HCT116 (cell line): ENCODE data around the gene ARHGEF17. TPM values are rescaled to one million over a fixed set of nuclear protein-coding genes. Genes with fewer than 3 reads are reported as not detected.

Source experiments
- ATAC-seq: fragments of 200-7000 bp; cut with Tn5 transposase; 2 replicates; pipeline ENCODE4 v1.9.1; 2020; ENCODE audit warnings: mild to moderate bottlenecking, moderate library complexity
- BruUV-seq: library from RNA; stranded (reverse); fragments of 400-500 nt; replicated peaks from 2 replicates; lab custom pipeline; 2021; lab: Mats Ljungman, UMichigan
- CTCF ChIA-PET: fragments of 300-600 bp; sonication (Branson Sonifier 250); formaldehyde crosslinking; loops from one replicate; lab custom pipeline; 2021; ENCODE audit warnings: antibody characterized with exemption; lab: Charles Lee
- POLR2A ChIA-PET: fragments of 300-600, 350-600 bp; sonication (Branson Sonifier 250); formaldehyde crosslinking; loops from one replicate; lab custom pipeline; 2021; ENCODE audit warnings: antibody characterized with exemption; lab: Charles Lee
- RAD21 ChIA-PET, 2 experiments: fragments of 300-600 bp; sonication (Branson Sonifier 250); formaldehyde crosslinking; loops; one replicate each; lab custom pipeline; 2023; ENCODE audit warnings: low total read pairs in 2 of 2; ENCODE audit not compliant: uncharacterized antibody in 2 of 2, unreplicated experiment in 2 of 2, low non-redundant PET in 1 of 2; lab: Charles Lee
- DNase-seq: peaks from one replicate; pipeline ENCODE4 v3.0.0-alpha.2; 2010; ENCODE audit warnings: low read depth, low spot score
- H2AFZ ChIP-seq: fragments of 200-600 bp; shearing (Covaris generic), sonication (generic); 2 replicates; pipeline ENCODE4 v1.6.1; 2017; ENCODE audit warnings: low read depth, mixed run types, mixed read lengths, antibody characterized with exemption, low read length; ENCODE audit not compliant: poor library complexity, severe bottlenecking
- H3K27ac ChIP-seq: 2 replicates; pipeline ENCODE4 v1.5.1; 2012; ENCODE audit warnings: low read depth, low read length
- H3K27me3 ChIP-seq: fragments of 200-600 bp; sonication (generic); 2 replicates; pipeline ENCODE4 v1.6.1; 2016; ENCODE audit warnings: mixed run types, low read length, mixed read lengths; ENCODE audit not compliant: insufficient read depth
- H3K36me3 ChIP-seq, 2 experiments: fragments of 200-500 bp in 1 of 2; fragments of 200-600 bp in 1 of 2; sonication (Bioruptor generic) in 1 of 2; sonication (generic) in 1 of 2; 2 replicates each; pipeline versions ENCODE4 v1.5.1 to v1.6.1; 2014 to 2016; ENCODE audit warnings: low read length in 2 of 2, inconsistent platforms in 1 of 2, mixed read lengths in 1 of 2, mixed run types in 1 of 2; ENCODE audit not compliant: insufficient read depth in 2 of 2, control insufficient read depth in 1 of 2
- H3K4me1 ChIP-seq, 2 experiments: fragments of 200-600 bp in 1 of 2; sonication (generic) in 1 of 2; 2 replicates each; pipeline versions ENCODE4 v1.5.1 to v1.6.1; 2012 to 2017; ENCODE audit warnings: low read length in 2 of 2, inconsistent platforms in 1 of 2, mild to moderate bottlenecking in 1 of 2, mixed read lengths in 1 of 2, mixed run types in 1 of 2, moderate library complexity in 1 of 2; ENCODE audit not compliant: insufficient read depth in 2 of 2, control insufficient read depth in 1 of 2
- H3K4me2 ChIP-seq: fragments of 200-600 bp; sonication (generic); 2 replicates; pipeline ENCODE4 v1.6.1; 2017; ENCODE audit warnings: mixed run types, low read length, mixed read lengths
- H3K4me3 ChIP-seq, 2 experiments: fragments of 200-600 bp in 1 of 2; sonication (generic) in 1 of 2; replicated peaks in 1 of 2; 2 replicates each; pipeline ENCODE4 v1.5.1; 2011 to 2016; ENCODE audit warnings: low read length in 2 of 2, control low read depth in 1 of 2, low read depth in 1 of 2, mild to moderate bottlenecking in 1 of 2, mixed read lengths in 1 of 2, mixed run types in 1 of 2
- H3K79me2 ChIP-seq: fragments of 200-600 bp; sonication (generic); 2 replicates; pipeline ENCODE4 v1.6.1; 2017; ENCODE audit warnings: mild to moderate bottlenecking, mixed run types, low read length, moderate library complexity, mixed read lengths; ENCODE audit not compliant: insufficient read depth
- H3K9ac ChIP-seq: fragments of 200-600 bp; sonication (generic); 2 replicates; pipeline ENCODE4 v1.6.1; 2016; ENCODE audit warnings: low read length, mixed read lengths
- H3K9me2 ChIP-seq: fragments of 200-600 bp; sonication (generic), shearing (Covaris generic); 2 replicates; pipeline ENCODE4 v1.6.1; 2017; ENCODE audit warnings: mixed run types, mild to moderate bottlenecking, moderate library complexity; ENCODE audit not compliant: insufficient read depth
- H3K9me3 ChIP-seq, 2 experiments: fragments of 200-500 bp in 1 of 2; fragments of 200-600 bp in 1 of 2; sonication (Bioruptor generic) in 1 of 2; sonication (generic) in 1 of 2; 2 replicates each; pipeline ENCODE4 v1.6.1; 2014 to 2017; ENCODE audit warnings: low read length in 2 of 2, mixed read lengths in 2 of 2, inconsistent platforms in 1 of 2, low read depth in 1 of 2, mild to moderate bottlenecking in 1 of 2, mixed run types in 1 of 2, moderate library complexity in 1 of 2; ENCODE audit not compliant: control insufficient read depth in 1 of 2, insufficient read depth in 1 of 2
- H4K20me1 ChIP-seq: fragments of 200-600 bp; sonication (generic), shearing (Covaris generic); 2 replicates; pipeline ENCODE4 v1.6.1; 2017; ENCODE audit warnings: mixed run types, mild to moderate bottlenecking, moderate library complexity; ENCODE audit not compliant: insufficient read depth
- ATF3 ChIP-seq: IDR thresholded peaks from 2 replicates; pipeline ENCODE4 v1.6.1; 2012
- CEBPB ChIP-seq: IDR thresholded peaks from 2 replicates; pipeline ENCODE4 v1.6.1; 2012; ENCODE audit warnings: low read depth
- CTCF ChIP-seq, 3 experiments: fragments of 200-600 bp in 1 of 3; sonication (generic) in 1 of 3; IDR thresholded peaks in 2 of 3; conservative IDR thresholded peaks in 1 of 3; 2 replicates each; pipeline ENCODE4 v1.5.1; 2012 to 2017; ENCODE audit warnings: low read depth in 2 of 3, low read length in 2 of 3, antibody characterized with exemption in 1 of 3, borderline replicate concordance in 1 of 3, control low read depth in 1 of 3, mild to moderate bottlenecking in 1 of 3, mixed read lengths in 1 of 3, mixed run types in 1 of 3, moderate library complexity in 1 of 3; ENCODE audit not compliant: insufficient read depth in 1 of 3
- EGR1 ChIP-seq: IDR thresholded peaks from 2 replicates; pipeline ENCODE4 v1.6.1; 2012; ENCODE audit warnings: low read depth
- FOSL1 ChIP-seq: IDR thresholded peaks from 2 replicates; pipeline ENCODE4 v1.6.1; 2012; ENCODE audit warnings: low read depth
- JUND ChIP-seq: IDR thresholded peaks from 2 replicates; pipeline ENCODE4 v1.6.1; 2012
- POLR2AphosphoS5 ChIP-seq: IDR thresholded peaks from 2 replicates; pipeline ENCODE4 v1.6.1; 2011; ENCODE audit warnings: mild to moderate bottlenecking, low read depth, low read length, moderate library complexity
- SIN3A ChIP-seq: IDR thresholded peaks from 2 replicates; pipeline ENCODE4 v1.6.1; 2012; ENCODE audit warnings: low read depth
- SP1 ChIP-seq: IDR thresholded peaks from 2 replicates; pipeline ENCODE4 v1.6.1; 2012; ENCODE audit warnings: low read depth
- TCF7L2 ChIP-seq: IDR thresholded peaks from 2 replicates; pipeline ENCODE4 v1.7.0; 2011; ENCODE audit warnings: borderline replicate concordance, inconsistent platforms; ENCODE audit not compliant: insufficient read depth, insufficient read length; ENCODE audit errors: extremely low read depth
- YY1 ChIP-seq: IDR thresholded peaks from 2 replicates; pipeline ENCODE4 v1.6.1; 2011; ENCODE audit warnings: low read length, low read depth, moderate library complexity, mild to moderate bottlenecking; ENCODE audit not compliant: insufficient replicate concordance; ENCODE audit errors: extremely low read depth
- ZBTB33 ChIP-seq: IDR thresholded peaks from 2 replicates; pipeline ENCODE4 v1.6.1; 2011; ENCODE audit warnings: mild to moderate bottlenecking, low read length, moderate library complexity; ENCODE audit not compliant: insufficient replicate concordance; ENCODE audit errors: extremely low read depth
- ZFX ChIP-seq: fragments of 450-650 bp; IDR thresholded peaks from 2 replicates; pipeline ENCODE4 v1.6.1; 2017
- ZNF274 ChIP-seq: fragments of 200-500 bp; sonication (Bioruptor generic); IDR thresholded peaks from 2 replicates; pipeline ENCODE4 v1.6.1; 2014; ENCODE audit warnings: mild to moderate bottlenecking, low read depth, low read length, inconsistent platforms
- intact Hi-C: fragments of 100-400 bp; cut with micrococcal nuclease; formaldehyde crosslinking; loops from 2 replicates; pipeline ENCODE4 v1.10.0; 2022
- total RNA-seq: library from RNA; stranded (reverse); gene quantifications from one replicate; pipeline ENCODE4 v1.2.1, GENCODE V29; 2021; ENCODE audit not compliant: unreplicated experiment

ARHGEF17 gene
- total RNA-seq, 1 experiment from 2014 or later: 18.2 TPM

- Histone ChIP-seq H3K79me2 (no peaks in the 10 kb centered on the region), H4K20me1 (no peaks in the 10 kb centered on the region), H3K4me3 (no peak overlapping the region), H3K9me2 (no peaks in the 10 kb centered on the region), H3K36me3 (no peaks in the 10 kb centered on the region; a peak in 1 of 4 replicates), H3K4me2 (no peak overlapping the region), H3K4me1 (peaks cover 0 to 11% of the 10 kb centered on the region in 2 experiments; a peak in 1 of 4 replicates), H2AFZ (no peak overlapping the region), H3K9ac (no peak overlapping the region), H3K27me3 (no peaks in the 10 kb centered on the region), H3K9me3 (no peaks in the 10 kb centered on the region), H3K27ac (no peak overlapping the region)
- TF ChIP-seq ATF3 (no peak), CEBPB (no peak), JUND (no peak)
- ATAC-seq (no peak), DNase-seq (no peak)
- intact Hi-C loops: no loop called here
- ChIA-PET POLR2A (no interaction called here), RAD21 (no interaction called here), CTCF (interaction anchor here (1.3 kb wide), 1 partner anchor 50 kb away, joined by 3 read pairs; no protein-coding TSS in a partner anchor)
- BruUV-seq: no TSS peak
Observed at GRCh38 chr11:73356979-73357860, 49.1 kb downstream of the ARHGEF17 start.

- BruUV-seq: no TSS peak
- H4K20me1 ChIP-seq: no peaks in the 10 kb centered on the region
- no peak overlapping the region for H3K4me3 ChIP-seq
- no peak for DNase-seq
- intact Hi-C loops: no loop called here
- ChIA-PET RAD21 (no interaction called here), CTCF (interaction anchor here (0.6 to 1.3 kb wide), 2 partner anchors 23 to 51 kb away, joined by 3 to 4 read pairs; no protein-coding TSS in a partner anchor), POLR2A (no interaction called here)
- H3K9me3 ChIP-seq: no peaks in the 10 kb centered on the region
- H3K27ac ChIP-seq: no peak overlapping the region
- ATAC-seq: no peak
- no peaks in the 10 kb centered on the region for H3K79me2 ChIP-seq
- peaks cover 0 to 14% of the 10 kb centered on the region in 2 experiments; a peak in 1 of 4 replicates for H3K4me1 ChIP-seq
- H3K27me3 ChIP-seq: no peaks in the 10 kb centered on the region
- no peak overlapping the region for H2AFZ ChIP-seq
- no peak overlapping the region for H3K4me2 ChIP-seq
- H3K9ac ChIP-seq: no peak overlapping the region
- H3K36me3 ChIP-seq: no peaks in the 10 kb centered on the region; a peak in 1 of 4 replicates
- no peaks in the 10 kb centered on the region for H3K9me2 ChIP-seq
- TF ChIP-seq TCF7L2 (no peak), FOSL1 (no peak), ZNF274 (no peak), ATF3 (no peak), CTCF (IDR thresholded peaks at IDR 0.05 in 2 of 3, conservative IDR thresholded peaks at IDR 0.05 in 1 of 3; ENCODE audit: borderline replicate concordance in 1 of 3, insufficient read depth in 1 of 3, low read depth in 2 of 3, low read length in 2 of 3) (no peak), JUND (no peak), EGR1 (no peak), SIN3A (no peak), ZFX (no peak), YY1 (no peak), POLR2AphosphoS5 (no peak), SP1 (no peak), ZBTB33 (no peak)
Observed at GRCh38 chr11:73358071-73358470, 50.0 kb downstream of the ARHGEF17 start.
